GM18505 (cell line): Measurements from ENCODE around the gene FMC1.
A peak's percentile ranks its signal among the peaks of the same experiment; 100 is the strongest.
"Not testable (repeated sequence)": the region's sequence is repeated elsewhere in the genome, so short reads cannot be mapped to it uniquely, and the experiment has no call there.

Experiments used
- ATAC-seq: cut with Tn5 transposase; IDR thresholded peaks from one replicate; pipeline ENCODE4 v1.9.1; 2021; ENCODE audit not compliant: unreplicated experiment
- POLR2A ChIP-seq: IDR thresholded peaks from 4 replicates; pipeline ENCODE4 v1.6.1; 2011; ENCODE audit warnings: borderline replicate concordance; ENCODE audit not compliant: insufficient read depth, insufficient read length; ENCODE audit errors: extremely low read depth

Gene FMC1

DNA sequence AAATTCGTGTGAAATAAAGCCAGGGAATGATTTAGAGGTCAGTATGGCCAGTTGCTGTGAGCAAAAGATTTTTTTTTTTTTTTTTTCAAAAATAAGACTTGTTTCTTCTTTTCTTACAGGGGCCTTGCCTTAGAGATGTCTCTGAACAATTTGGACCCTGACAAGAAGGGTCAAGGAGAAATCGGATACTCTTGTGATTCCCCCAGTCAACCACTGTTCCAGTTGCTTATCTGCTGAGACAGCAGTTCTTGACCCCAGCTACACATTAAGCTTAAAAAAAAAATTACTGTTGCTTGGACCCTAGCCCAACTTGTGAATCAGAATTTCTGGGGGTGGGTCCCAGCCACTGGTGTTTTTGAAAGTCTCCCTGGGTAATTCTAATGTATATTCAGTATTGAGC lies 12.0 kb upstream of the FMC1 start:
- no peak for ATAC-seq
- no peak for TF ChIP-seq POLR2A

- no peak for TF ChIP-seq POLR2A
- ATAC-seq: no peak
Measured at GRCh38 chr7:139330333-139331030, 10.7 kb upstream of the FMC1 start.

DNA sequence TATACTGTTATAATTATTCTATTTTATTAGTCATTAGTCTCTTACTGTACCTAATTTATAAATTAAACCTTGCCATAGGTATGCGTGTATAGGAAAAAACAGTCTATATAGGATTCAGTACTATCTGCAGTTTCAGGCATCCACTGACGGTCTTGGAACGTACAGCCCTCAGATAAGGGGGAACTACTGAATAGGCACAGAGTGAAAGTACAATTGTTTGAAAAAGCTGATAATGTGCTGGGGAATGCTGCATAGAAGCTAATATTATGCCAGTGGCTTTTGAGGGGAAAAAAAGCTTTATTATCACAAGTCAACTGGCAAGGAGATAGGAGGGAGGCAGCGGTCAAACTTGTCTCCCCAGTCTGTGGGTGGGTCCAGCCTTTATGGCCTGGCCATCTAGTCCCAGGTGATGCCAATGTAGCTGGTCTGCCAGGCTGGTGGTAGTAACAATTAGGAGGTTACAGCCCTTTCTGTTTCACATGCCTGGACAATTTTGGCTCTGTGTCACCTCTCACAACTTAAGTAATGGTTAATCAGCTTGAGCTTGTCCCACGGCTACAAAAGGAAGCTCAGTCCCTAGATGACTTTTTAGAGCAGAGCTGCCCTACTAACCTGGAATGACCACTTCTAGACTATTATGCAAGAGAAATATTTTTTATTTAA lies 8.3 kb upstream of the FMC1 start:
- no peak for ATAC-seq
- TF ChIP-seq POLR2A: no peak

DNA sequence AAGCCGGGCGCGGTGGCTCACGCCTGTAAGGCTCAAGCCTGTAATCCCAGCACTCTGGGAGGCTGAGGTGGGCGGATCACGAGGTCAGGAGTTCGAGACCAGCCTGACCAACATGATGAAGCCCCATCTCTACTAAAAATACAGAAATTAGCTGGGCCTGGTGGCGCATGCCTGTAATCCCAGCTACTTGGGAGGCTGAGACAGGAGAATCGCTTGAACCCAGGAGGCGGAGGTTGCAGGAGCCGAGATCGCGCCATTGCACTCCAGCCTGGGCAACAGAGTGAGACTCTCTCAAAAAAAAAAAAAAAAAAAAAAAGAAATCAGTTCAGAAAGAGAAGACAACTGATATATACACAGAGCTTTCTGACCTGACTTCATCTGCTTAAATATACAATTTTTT lies 7.7 kb upstream of the FMC1 start:
- ATAC-seq: not testable (repeated sequence)

DNA sequence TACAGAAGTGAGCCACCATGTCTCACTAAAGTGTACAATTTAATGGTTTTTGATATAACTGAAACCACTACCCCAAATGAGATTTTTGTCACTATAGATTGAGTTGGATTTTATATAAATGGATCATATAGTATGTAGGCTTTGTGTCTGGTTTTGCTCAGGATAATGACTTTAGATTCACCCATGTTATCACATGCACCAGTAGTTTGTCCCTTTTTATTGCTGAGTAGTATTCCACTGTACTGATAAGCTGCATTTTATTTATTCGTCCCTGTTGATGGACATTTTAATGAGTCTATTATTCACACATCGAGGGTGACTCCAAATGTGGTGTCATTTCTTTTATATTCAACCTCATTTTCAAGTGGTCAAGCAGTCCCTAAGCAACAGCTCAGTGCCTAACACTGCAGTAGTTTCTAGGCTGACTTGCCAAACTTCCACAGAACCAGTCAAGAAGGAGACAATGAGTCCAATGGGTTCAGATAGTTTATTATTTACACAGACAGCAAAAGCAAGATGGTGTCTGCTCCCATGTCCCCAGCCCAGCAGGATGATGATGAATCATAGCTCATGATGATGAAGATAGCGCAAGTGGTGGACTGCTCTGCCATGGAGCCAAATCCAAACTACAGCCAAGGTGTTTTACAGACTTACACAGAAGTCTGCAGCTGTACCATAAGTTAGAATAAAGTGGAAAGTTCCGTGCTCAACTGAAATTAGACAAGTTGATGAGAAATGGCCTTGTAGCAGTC lies 6.6 kb upstream of the FMC1 start:
- TF ChIP-seq POLR2A: no peak
- no peak for ATAC-seq

- no peak for ATAC-seq
Measured at GRCh38 chr7:139339025-139339424, 2.1 kb upstream of the FMC1 start.

GRCh38 chr7:139339698-139340036 lies 1.5 kb upstream of the FMC1 start:
- TF ChIP-seq POLR2A: no peak
- ATAC-seq: no peak

More at GRCh38 chr7:139339025-139339424, 2.1 kb upstream of the FMC1 start:
- no peak for TF ChIP-seq POLR2A

- TF ChIP-seq POLR2A: peak; percentile 58
- ATAC-seq: peak; percentile 81
Measured at GRCh38 chr7:139340037-139340807, 915 bp upstream of the FMC1 start.

DNA sequence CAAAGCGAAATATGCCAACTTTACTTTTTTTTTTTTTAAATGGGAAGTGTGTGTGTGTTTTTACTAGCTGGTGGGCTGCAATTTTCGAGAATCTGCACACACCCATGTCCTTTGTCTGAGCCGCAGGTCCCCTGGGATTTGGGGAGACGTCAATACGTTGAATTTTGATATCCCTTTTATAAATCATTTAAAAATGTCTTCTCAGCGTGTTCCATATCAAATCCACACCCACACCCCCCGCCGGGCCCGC lies 404 bp upstream of the FMC1 start:
- no peak for ATAC-seq
- no peak for TF ChIP-seq POLR2A

DNA sequence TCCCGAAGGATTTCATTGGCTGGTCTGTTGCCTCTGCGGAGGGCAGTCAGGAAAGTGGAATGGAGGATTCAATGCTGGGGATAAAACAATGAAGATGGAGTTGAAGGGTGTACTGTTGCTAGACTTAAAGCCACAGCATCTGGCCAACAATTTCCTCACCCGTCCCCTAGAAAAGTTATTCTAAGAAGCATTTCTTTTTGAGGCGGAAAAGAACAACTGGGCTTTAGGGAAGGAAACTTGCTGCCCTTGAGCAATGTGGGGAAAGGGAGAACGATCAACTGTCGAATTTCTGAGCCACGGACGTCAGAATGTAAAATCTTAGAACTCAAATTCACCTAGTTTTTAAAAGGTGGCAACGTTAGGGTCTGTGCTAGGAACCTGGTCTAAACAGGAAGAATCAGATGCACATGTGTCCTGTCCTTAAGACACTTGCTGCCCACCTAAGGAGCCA lies 664 bp downstream of the FMC1 start:
- ATAC-seq: no peak
- TF ChIP-seq POLR2A: no peak

- no peak for TF ChIP-seq POLR2A
- no peak for ATAC-seq
Measured at GRCh38 chr7:139345042-139345441, 3.9 kb downstream of the FMC1 start.

DNA sequence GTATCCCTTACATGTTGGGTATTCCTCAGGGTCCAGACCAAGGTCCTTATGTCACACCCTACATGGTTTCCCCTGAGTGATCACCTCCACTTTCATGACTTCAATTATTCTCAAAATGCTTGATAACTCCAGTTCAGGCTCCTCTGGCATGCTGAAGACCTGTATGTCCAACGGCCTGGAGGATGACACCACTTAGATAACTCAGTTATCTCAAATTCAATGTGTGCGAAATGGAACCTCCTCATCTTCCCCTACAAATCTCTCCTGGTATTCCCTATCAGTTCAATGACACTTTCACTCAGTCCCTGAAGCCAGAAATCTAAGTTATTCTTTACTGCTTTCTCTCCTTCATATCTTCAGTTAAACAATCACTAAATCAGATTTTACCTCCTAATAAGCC lies 9.9 kb downstream of the FMC1 start:
- ATAC-seq: no peak
- TF ChIP-seq POLR2A: no peak

DNA sequence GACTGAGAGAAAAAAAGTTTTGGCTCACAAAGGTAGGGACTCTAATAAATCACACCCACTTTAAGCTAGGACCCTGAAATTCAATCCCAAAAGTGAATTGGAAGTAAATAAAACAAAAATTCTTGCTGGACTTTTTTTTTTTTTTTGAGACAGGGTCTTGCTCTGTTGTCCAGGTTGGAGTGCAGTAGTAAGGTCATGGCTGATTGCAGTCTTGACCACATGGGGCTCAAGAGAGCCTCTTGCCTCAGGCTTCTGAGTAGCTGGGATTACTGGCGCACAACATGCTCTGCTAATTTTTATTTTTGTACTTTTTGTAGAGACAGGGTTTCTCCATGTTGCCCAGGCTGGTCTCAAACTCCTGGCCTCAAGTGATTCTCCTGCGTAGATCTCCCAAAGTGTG lies 13.6 kb downstream of the FMC1 start:
- no peak for TF ChIP-seq POLR2A
- no peak for ATAC-seq
